K562 treated with DMSO at 1 percent for 48 hours (cell line): ENCODE data around the gene BIRC2. TPM values are rescaled to one million over a fixed set of nuclear protein-coding genes. Genes with fewer than 3 reads are reported as not detected.

Source experiments
- total RNA-seq: library from RNA; unstranded; fragments of 300-600 nt; gene quantifications from 2 replicates; pipeline ENCODE4 v1.2.3, GENCODE V29; 2022; ENCODE audit warnings: low replicate concordance; ENCODE audit errors: extremely low read depth

BIRC2 gene
- not detected in 2 replicates for total RNA-seq

GRCh38 chr11:102346748-102347461 is at the start of gene BIRC2:
BIRC2 (plus strand) TSS chr11:102347214; CDS start chr11:102349855, 2,641 bp downstream.

GRCh38 chr11:102317099-102317767 is 29.8 kb upstream of the BIRC2 start, which contains the start of gene BIRC3:
BIRC3 (plus strand) TSS chr11:102317484; CDS start chr11:102324510, 7,026 bp downstream.

Other genes with a start within 250 kb of the BIRC2 start
- not detected in 2 replicates for gene YAP1, start 236.8 kb upstream of the BIRC2 start, total RNA-seq
- not detected in 2 replicates for gene BIRC3, start 29.7 kb upstream of the BIRC2 start, total RNA-seq
- not detected in 2 replicates for gene TMEM123, start 105.6 kb downstream of the BIRC2 start, total RNA-seq
- not detected in 2 replicates for gene MMP7, start 183.5 kb downstream of the BIRC2 start, total RNA-seq